Lung (tissue), 12 donors: ENCODE results near the gene CWC27. TPM values are rescaled to one million over a fixed set of nuclear protein-coding genes. Genes with fewer than 3 reads are reported as not detected.

Experiments used
- ATAC-seq: fragments of 200-7000 bp; cut with Tn5 transposase; one replicate; pipeline ENCODE4 v1.9.1; 2020; ENCODE audit warnings: moderate number of reproducible peaks; ENCODE audit not compliant: insufficient read depth, low FRiP score
- DNase-seq, 3 donors: peaks; one replicate each; pipeline ENCODE4 v3.0.0-alpha.2; 2013 to 2017
- H3K27ac ChIP-seq, 2 donors: one replicate each; pipeline ENCODE4 v1.5.1; 2013; ENCODE audit warnings: mild to moderate bottlenecking in 2 of 2, moderate library complexity in 2 of 2, control low read depth in 1 of 2, inconsistent platforms in 1 of 2, low read depth in 1 of 2, low read length in 1 of 2
- H3K27me3 ChIP-seq, 3 donors: one replicate each; pipeline ENCODE4 v1.5.1; 2013; ENCODE audit warnings: low read length in 2 of 3; ENCODE audit not compliant: control insufficient read depth in 3 of 3, insufficient read depth in 3 of 3
- H3K36me3 ChIP-seq, 4 donors: one replicate each; pipeline ENCODE4 v1.5.1; 2013; ENCODE audit warnings: low read length in 4 of 4, mild to moderate bottlenecking in 1 of 4, moderate library complexity in 1 of 4; ENCODE audit not compliant: control insufficient read depth in 4 of 4, insufficient read depth in 4 of 4
- H3K4me1 ChIP-seq, 5 donors: one replicate each; pipeline ENCODE4 v1.5.1; 2013; ENCODE audit warnings: low read length in 5 of 5, mild to moderate bottlenecking in 2 of 5, moderate library complexity in 1 of 5; ENCODE audit not compliant: control insufficient read depth in 5 of 5, insufficient read depth in 5 of 5
- H3K4me3 ChIP-seq: one replicate; pipeline ENCODE4 v1.5.1; 2013; ENCODE audit warnings: mild to moderate bottlenecking, control low read depth, moderate library complexity
- H3K9ac ChIP-seq, 2 donors: one replicate each; pipeline ENCODE4 v1.5.1; 2013; ENCODE audit warnings: low read length in 2 of 2, control low read depth in 1 of 2; ENCODE audit not compliant: insufficient read depth in 1 of 2
- H3K9me3 ChIP-seq, 4 donors: one replicate each; pipeline ENCODE4 v1.5.1; 2013; ENCODE audit warnings: low read length in 3 of 4, mild to moderate bottlenecking in 1 of 4, moderate library complexity in 1 of 4; ENCODE audit not compliant: control insufficient read depth in 4 of 4, insufficient read depth in 3 of 4
- WGBS, 2 donors: extraction: QIAGEN DNeasy Blood & Tissue Kit; methylation state at CpG; one replicate each; pipeline ENCODE4 v1.1.7; 2013; 5-methylcytosine and 5-hydroxymethylcytosine counted together
- polyA plus RNA-seq, 2 donors: library from polyadenylated mRNA; stranded (reverse); fragments of 200-250 nt; gene quantifications; one replicate each; pipeline ENCODE4 v1.2.1, GENCODE V29; 2013
- total RNA-seq, 2 donors: library from RNA; depleted of rRNA in 1 of 2; stranded (reverse); fragments of >200 nt in 1 of 2; gene quantifications; one replicate each; pipeline ENCODE4 v1.2.1, GENCODE V29; 2014 to 2021
- TF ChIP-seq, protein P1 (sequence below): IDR thresholded peaks from 2 replicates; pipeline ENCODE4 v1.5.1; 2012; ENCODE audit warnings: mild to moderate bottlenecking; ENCODE audit errors: control extremely low read depth, extremely low read depth
- donor health status: control.
- donor health status: control.
- donor health status: Bipolar disorder and iron deficiency.
- donor health status: healthy.
- donor health status: DM: yes; HTN: yes; CAD: no.

Gene CWC27
- total and polyA plus RNA-seq, 4 donors: 12.0 to 21.2 (median 16.7) TPM

DNA sequence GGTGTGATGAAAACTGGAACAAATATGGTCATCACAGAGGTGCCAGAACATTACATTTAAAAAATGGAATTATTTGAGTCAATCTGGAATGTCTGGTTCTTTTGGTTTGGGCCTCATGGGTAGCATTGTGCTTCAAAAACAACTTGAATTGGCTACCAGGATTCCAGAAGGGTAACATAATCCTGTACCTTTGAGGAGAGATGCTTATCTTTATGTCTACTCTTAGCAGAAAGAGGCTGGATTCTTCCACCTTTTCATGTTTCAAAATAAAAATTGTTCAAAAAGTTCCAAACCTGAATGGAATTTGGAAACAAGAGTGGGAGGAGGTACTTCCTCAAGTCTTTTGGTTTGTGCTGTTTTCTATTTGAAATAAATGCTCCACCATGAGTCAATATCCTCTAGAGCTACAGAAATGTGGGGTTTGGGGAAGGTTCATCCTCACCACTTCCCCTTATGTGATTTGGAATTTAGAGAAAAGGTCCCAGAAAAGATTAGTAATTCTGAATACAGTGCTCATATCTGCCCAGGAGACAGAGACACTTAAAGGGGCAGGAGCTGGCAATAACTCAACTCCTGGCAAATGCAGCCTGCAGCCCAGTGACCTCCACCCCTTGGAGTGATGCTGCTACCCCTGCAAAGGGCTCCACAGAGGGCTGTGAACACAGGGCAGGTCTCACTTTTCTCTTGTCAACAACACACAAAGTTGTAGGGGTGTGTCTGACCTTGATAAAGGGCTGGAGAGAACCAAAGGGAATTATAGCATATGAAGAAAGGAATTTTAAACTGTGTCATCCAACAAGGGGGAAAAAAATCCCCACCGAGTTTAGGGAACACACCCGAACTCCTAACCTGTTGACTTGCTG is 272.8 kb downstream of the CWC27 start:
- no peak overlapping the region for H3K9ac ChIP-seq
- H3K4me3 ChIP-seq: no peak overlapping the region
- WGBS, 2 donors: 80 to 87% methylated on average over 2 of the region's 2 CpGs
- DNase-seq (peak in 1 of 3 donors; percentile 24), ATAC-seq (no peak)
- no peak overlapping the region for H3K27ac ChIP-seq
- no peaks in the 10 kb centered on the region for H3K36me3 ChIP-seq
- H3K4me1 ChIP-seq: peaks cover 0 to 7% (median 0%) of the 10 kb centered on the region in 5 donors
- TF ChIP-seq, protein P1, sequence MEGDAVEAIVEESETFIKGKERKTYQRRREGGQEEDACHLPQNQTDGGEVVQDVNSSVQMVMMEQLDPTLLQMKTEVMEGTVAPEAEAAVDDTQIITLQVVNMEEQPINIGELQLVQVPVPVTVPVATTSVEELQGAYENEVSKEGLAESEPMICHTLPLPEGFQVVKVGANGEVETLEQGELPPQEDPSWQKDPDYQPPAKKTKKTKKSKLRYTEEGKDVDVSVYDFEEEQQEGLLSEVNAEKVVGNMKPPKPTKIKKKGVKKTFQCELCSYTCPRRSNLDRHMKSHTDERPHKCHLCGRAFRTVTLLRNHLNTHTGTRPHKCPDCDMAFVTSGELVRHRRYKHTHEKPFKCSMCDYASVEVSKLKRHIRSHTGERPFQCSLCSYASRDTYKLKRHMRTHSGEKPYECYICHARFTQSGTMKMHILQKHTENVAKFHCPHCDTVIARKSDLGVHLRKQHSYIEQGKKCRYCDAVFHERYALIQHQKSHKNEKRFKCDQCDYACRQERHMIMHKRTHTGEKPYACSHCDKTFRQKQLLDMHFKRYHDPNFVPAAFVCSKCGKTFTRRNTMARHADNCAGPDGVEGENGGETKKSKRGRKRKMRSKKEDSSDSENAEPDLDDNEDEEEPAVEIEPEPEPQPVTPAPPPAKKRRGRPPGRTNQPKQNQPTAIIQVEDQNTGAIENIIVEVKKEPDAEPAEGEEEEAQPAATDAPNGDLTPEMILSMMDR: no peak
- H3K27me3 ChIP-seq: no peaks in the 10 kb centered on the region
- H3K9me3 ChIP-seq: no peaks in the 10 kb centered on the region

DNA sequence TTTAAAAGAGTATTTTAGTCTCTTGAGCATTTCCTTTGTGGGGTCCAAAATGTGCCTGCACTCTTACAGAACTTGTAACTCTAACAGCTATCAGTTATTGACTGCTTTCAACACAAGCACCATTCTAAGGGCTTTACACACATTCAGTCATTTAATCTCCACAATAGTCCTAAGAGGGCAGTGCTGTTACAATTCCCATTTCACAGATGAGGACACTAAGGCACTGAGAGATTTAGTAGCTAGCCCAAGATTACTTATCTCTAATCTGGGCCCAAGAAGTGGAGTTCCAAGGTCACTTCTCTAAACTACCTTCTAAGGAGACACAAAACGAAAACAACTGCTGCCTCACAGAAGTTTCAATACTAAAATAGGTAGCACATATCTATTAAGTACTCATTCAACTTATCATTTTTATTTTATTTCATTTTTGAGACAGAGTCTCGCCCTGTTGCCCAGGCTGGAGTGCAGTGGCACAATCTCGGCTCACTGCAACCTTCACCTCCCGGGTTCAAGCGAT is 275.2 kb downstream of the CWC27 start:
- peaks cover 0 to 2% (median 0%) of the 10 kb centered on the region in 5 donors for H3K4me1 ChIP-seq
- no peaks in the 10 kb centered on the region for H3K27me3 ChIP-seq
- ATAC-seq: no peak
- no peak overlapping the region for H3K9ac ChIP-seq
- TF ChIP-seq, protein P1: no peak
- 97 to 99% methylated on average over 5 of the region's 5 CpGs for WGBS, 2 donors
- no peaks in the 10 kb centered on the region for H3K9me3 ChIP-seq
- no peak overlapping the region for H3K27ac ChIP-seq
- no peak for DNase-seq
- H3K4me3 ChIP-seq: no peak overlapping the region
- H3K36me3 ChIP-seq: no peaks in the 10 kb centered on the region

DNA sequence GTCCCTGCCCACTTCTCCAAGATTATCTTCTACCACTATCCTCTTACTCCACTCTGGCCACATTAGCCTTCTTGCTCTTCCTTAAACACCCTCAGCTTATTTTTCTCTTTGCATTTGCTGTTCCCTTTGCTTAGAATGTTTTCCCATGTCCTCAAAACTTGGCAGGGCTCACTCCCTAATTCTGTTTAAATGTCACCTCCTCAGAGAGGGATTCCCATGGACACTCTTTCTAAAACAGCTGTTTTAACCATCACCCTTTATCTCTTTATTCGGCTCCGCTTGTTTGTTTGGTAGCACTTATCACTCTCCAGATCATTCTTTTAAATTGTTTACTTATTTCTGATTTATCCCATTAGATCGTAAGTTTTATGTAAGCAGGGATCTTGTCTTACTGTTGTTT is 278.5 kb downstream of the CWC27 start:
- Histone ChIP-seq H3K4me3 (no peak overlapping the region), H3K9me3 (no peaks in the 10 kb centered on the region), H3K27ac (no peak overlapping the region), H3K9ac (no peak overlapping the region), H3K36me3 (no peaks in the 10 kb centered on the region), H3K27me3 (no peaks in the 10 kb centered on the region), H3K4me1 (peaks cover 0 to 2% (median 0%) of the 10 kb centered on the region in 5 donors)
- no peak for ATAC-seq
- peak in 1 of 3 donors; percentile 32 for DNase-seq
- 40 to 76% methylated on average over 3 of the region's 3 CpGs for WGBS, 2 donors
- TF ChIP-seq, protein P1: no peak
